ENCODE results near the gene UBE2E3.

DNA sequence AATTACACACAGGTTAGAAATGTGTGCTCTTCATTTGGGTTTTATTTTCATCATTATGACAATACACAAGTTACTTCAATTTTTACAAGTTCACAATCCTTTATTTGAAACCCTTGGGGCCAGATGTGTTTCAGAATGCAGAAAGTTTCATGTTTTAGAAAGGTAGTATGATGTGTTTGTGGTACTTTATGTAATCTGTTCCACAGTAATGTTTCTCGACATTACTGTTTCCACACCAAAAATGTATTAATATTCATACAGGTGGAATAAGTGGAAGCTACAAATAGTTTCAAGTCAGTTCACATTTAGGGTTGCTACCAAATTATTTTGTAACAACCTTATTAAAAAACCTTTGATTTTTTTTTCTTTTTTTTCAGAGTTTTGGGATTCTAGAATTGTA lies 10.4 kb downstream of the UBE2E3 start:
- TF ChIP-seq, protein P1, sequence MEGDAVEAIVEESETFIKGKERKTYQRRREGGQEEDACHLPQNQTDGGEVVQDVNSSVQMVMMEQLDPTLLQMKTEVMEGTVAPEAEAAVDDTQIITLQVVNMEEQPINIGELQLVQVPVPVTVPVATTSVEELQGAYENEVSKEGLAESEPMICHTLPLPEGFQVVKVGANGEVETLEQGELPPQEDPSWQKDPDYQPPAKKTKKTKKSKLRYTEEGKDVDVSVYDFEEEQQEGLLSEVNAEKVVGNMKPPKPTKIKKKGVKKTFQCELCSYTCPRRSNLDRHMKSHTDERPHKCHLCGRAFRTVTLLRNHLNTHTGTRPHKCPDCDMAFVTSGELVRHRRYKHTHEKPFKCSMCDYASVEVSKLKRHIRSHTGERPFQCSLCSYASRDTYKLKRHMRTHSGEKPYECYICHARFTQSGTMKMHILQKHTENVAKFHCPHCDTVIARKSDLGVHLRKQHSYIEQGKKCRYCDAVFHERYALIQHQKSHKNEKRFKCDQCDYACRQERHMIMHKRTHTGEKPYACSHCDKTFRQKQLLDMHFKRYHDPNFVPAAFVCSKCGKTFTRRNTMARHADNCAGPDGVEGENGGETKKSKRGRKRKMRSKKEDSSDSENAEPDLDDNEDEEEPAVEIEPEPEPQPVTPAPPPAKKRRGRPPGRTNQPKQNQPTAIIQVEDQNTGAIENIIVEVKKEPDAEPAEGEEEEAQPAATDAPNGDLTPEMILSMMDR (IDR thresholded peaks at IDR 0.05) = no peak
- TF ChIP-seq POLR2A (IDR thresholded peaks at IDR 0.05) = no peak

Measured in lower leg skin (tissue), 3 donors.